ENCODE data around the gene ZP4.
"Not testable (repeated sequence)": the region's sequence is repeated elsewhere in the genome, so short reads cannot be mapped to it uniquely, and the experiment has no call there.

The ZP4 gene

DNA sequence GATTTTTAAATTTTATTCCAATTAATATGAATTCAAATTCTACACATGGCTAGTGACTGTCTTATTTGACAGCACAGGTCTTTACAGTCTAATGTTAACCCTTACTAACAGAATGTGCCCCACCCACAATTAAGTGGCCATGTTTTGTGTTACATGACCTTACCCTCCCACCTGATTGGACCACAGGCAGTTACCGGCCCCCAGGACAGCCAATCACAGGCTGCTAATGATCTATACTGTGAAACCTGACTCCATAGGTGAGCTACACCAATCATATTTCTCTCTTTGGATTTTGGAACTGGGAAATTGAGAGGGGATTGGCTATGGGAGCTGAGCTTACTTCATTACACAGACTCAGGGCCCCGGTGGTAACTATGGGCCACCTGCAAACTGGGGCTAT, 27.5 kb downstream of the ZP4 start:
- DNase-seq = no peak
- peaks cover 2% of the 10 kb centered on the region for H3K4me1 Mint-ChIP-seq (ENCODE audit: low read depth)
- no peaks in the 10 kb centered on the region for H3K9me3 Mint-ChIP-seq
- H3K36me3 Mint-ChIP-seq (ENCODE audit: low read depth) = no peaks in the 10 kb centered on the region
- peaks cover 9% of the 10 kb centered on the region for H3K27me3 Mint-ChIP-seq
- no peak overlapping the region for H3K27ac Mint-ChIP-seq
- H3K4me3 Mint-ChIP-seq = no peak overlapping the region

DNA sequence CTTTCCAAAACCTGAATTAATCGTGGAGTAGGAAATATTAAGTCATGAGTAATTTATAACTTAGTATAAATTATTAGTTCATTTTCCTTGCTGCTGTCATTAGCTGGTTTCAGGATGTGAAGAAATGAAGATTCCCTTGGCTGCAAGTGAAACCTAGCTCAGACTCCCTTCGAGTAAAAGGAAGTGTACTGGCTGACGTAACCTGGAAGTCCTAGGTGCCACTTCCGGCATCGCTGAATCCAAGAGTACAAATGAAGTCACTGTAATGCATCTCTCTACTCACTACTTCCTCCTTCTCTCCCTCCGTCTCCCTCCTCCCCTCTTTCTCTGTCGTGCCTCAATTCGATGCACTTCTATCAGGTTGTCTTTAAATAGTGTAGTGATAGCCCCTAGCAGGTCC, 28.8 kb downstream of the ZP4 start:
- DNase-seq = no peak
- Mint-ChIP-seq H3K4me3 (no peak overlapping the region), H3K27me3 (peaks cover 9% of the 10 kb centered on the region), H3K4me1 (ENCODE audit: low read depth) (peaks cover 2% of the 10 kb centered on the region), H3K9me3 (no peaks in the 10 kb centered on the region), H3K36me3 (ENCODE audit: low read depth) (no peaks in the 10 kb centered on the region), H3K27ac (no peak overlapping the region)

DNA sequence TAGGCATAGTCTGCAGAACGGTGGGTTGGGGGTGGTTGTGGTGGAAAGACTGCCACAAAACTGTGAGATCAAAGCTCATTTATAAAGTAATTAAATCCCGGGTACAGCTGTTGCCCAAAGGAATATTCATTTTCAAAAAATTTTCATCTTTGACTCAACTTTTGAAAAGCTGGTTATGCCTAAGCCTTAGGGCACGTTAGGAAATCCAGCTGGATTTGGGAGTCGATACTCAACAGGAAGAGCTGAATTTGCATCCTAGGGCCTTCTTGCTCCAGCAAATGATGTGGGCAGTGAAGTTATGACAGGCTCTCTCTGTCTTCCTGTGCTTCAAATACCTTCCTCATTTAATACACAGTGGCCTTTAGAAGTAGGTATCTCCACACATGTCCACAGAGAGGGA, 31.7 kb downstream of the ZP4 start:
- no peak for DNase-seq
- Mint-ChIP-seq H3K9me3 (no peaks in the 10 kb centered on the region), H3K36me3 (ENCODE audit: low read depth) (no peaks in the 10 kb centered on the region), H3K4me3 (no peak overlapping the region), H3K4me1 (ENCODE audit: low read depth) (no peaks in the 10 kb centered on the region), H3K27ac (no peak overlapping the region), H3K27me3 (peaks cover 9% of the 10 kb centered on the region)

DNA sequence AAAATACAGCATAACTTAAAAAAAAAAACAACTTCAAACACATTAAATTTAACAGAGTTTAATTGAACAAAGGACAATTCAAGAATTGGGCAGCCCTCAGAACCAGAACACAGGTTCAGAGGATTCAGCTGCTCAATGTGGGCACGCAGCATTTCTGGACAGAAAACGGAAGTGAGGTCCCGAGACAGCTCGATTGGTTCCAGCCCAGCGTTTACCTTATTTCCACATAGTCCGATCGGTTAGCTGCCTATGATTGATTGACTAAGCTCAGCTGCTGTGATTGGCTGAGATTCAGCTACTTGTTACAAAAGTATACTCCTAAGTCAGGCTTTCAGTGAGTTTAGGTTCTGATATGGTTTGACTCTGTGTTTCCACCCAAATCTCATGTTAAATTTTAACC, 33.3 kb downstream of the ZP4 start:
- Mint-ChIP-seq H3K27me3 (peaks cover 4% of the 10 kb centered on the region), H3K4me1 (ENCODE audit: low read depth) (no peaks in the 10 kb centered on the region), H3K4me3 (no peak overlapping the region), H3K36me3 (ENCODE audit: low read depth) (no peaks in the 10 kb centered on the region), H3K9me3 (no peaks in the 10 kb centered on the region), H3K27ac (no peak overlapping the region)
- no peak for DNase-seq

DNA sequence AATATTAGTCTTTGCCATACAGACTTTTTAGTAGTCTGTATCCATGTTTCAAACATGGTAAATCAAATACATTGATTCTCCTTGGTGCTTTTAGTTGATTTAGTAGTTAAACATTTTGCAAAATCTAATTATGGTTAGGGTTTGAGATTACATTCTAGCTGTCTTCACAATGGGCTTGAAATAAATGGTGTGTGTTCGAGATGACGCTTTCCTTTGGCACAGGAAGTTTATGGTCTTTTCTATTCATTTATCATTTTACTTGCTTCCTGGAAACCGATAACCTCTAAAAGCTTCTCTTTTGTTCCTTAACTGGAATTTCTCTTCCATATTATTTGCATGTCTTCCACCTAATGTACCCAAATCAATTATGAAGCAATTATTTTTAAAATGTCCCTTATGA, 38.4 kb downstream of the ZP4 start:
- no peaks in the 10 kb centered on the region for H3K9me3 Mint-ChIP-seq
- H3K27me3 Mint-ChIP-seq = peaks cover 4% of the 10 kb centered on the region
- no peak overlapping the region for H3K4me3 Mint-ChIP-seq
- no peaks in the 10 kb centered on the region for H3K36me3 Mint-ChIP-seq (ENCODE audit: low read depth)
- no peak overlapping the region for H3K27ac Mint-ChIP-seq
- H3K4me1 Mint-ChIP-seq (ENCODE audit: low read depth) = no peaks in the 10 kb centered on the region
- DNase-seq = no peak

DNA sequence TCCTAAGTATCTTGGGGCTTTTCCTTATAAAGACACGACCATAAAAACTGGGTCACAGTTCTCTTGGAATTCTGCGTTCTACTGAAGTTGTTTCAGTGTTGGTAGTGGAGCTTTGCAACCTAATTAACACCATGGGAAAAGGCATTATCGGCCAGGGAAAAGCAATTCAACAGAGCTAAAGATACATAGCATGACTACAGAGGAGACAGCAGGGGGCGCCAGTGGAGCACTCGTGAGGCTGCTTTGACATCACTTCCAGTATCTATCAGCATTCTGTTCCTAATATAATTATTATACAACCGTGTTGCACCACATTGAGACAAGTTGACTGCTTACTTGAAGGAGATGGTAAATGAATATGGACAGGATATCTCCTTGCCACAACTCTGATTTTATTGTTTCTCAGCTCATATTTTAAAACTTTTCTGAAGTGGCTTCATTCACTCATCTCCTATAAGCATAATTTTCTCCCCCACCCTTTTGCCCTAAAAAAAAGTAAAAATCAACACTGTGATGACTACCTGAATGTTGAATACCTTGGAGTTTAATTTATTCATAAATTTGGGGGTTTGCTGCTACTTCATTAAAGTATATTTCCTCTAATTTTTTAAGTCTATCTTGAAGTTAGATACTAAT, 39.4 kb downstream of the ZP4 start:
- Mint-ChIP-seq H3K27me3 (peaks cover 4% of the 10 kb centered on the region), H3K27ac (no peak overlapping the region), H3K36me3 (ENCODE audit: low read depth) (no peaks in the 10 kb centered on the region), H3K4me3 (no peak overlapping the region), H3K9me3 (no peaks in the 10 kb centered on the region), H3K4me1 (ENCODE audit: low read depth) (no peaks in the 10 kb centered on the region)
- no peak for DNase-seq

DNA sequence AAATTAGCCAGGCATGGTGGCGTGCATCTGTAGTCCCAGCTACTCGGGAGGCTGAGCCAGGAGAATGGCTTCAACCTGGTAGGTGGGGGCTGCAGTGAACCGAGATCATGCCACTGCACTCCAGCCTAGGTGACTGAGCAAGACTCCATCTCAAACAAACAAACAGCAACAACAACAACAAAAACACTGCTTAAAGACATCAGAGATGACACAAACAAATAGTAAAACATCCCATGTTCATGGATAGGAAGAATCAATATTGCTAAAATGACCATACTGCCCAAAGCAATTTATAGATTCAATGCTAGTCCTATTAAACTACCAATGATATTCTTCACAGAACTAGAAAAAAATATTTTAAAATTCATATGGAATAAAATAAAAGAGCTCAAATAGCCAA, 47.2 kb downstream of the ZP4 start:
- H3K36me3 Mint-ChIP-seq (ENCODE audit: low read depth); DNase-seq; H3K27me3 Mint-ChIP-seq; H3K4me1 Mint-ChIP-seq (ENCODE audit: low read depth); H3K4me3 Mint-ChIP-seq; H3K9me3 Mint-ChIP-seq; H3K27ac Mint-ChIP-seq: not testable (repeated sequence)

DNA sequence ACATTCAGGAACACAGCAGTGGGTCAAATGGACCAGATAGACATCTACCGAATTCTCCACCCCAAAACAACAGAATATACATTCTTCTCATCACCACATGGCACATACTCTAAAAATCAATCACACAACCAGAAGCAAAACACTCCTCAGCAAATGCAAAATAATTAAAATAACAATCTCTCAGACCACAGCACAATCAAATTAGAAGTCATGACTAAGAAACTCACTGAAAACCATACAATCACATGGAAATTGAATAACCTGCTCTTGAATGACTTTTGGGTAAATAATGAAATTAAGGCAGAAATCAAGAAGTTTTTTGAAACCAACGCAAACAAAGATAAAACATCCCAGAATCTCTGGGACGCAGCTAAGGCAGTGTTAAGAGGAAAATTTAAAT, 49.2 kb downstream of the ZP4 start:
- H3K4me3 Mint-ChIP-seq = no peak overlapping the region
- no peaks in the 10 kb centered on the region for H3K27me3 Mint-ChIP-seq
- H3K9me3 Mint-ChIP-seq = peaks cover 7% of the 10 kb centered on the region
- H3K27ac Mint-ChIP-seq = no peak overlapping the region
- H3K4me1 Mint-ChIP-seq (ENCODE audit: low read depth) = no peaks in the 10 kb centered on the region
- no peak for DNase-seq
- H3K36me3 Mint-ChIP-seq (ENCODE audit: low read depth) = no peaks in the 10 kb centered on the region

DNA sequence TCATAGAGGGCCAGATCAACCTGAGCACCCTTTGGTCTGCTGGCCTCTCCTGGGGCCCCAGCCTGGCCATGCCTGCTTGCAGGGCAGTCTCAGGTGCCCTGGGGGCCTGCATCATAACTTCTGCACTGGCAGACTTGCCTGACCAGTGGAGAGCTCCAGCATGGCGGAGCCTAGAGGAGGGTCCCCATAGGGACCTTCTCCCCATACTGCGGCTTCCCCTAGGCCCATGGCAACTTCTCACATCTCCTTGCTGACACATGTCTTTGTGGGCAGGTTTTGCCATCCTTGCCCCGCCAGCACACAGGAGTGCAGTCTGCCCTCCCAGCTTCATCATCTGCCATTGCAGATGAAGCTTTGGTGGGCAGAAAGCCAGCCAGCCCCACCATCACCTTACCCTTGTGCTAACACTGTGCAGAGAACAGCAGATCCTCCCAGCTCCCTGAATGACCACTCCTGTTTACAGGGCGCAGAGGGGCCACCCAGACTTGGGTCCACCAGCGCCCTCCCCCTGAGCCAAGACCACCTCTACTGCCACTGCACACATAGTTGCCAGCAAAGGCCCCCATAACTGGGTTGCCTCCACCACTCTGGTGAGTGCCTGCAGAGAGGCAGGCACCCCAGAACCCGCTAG, 51.7 kb downstream of the ZP4 start:
- H3K27ac Mint-ChIP-seq = no peak overlapping the region
- no peaks in the 10 kb centered on the region for H3K36me3 Mint-ChIP-seq (ENCODE audit: low read depth)
- DNase-seq = no peak
- H3K4me3 Mint-ChIP-seq = no peak overlapping the region
- H3K4me1 Mint-ChIP-seq (ENCODE audit: low read depth) = no peaks in the 10 kb centered on the region
- H3K9me3 Mint-ChIP-seq = peaks cover 7% of the 10 kb centered on the region
- H3K27me3 Mint-ChIP-seq = no peaks in the 10 kb centered on the region

DNA sequence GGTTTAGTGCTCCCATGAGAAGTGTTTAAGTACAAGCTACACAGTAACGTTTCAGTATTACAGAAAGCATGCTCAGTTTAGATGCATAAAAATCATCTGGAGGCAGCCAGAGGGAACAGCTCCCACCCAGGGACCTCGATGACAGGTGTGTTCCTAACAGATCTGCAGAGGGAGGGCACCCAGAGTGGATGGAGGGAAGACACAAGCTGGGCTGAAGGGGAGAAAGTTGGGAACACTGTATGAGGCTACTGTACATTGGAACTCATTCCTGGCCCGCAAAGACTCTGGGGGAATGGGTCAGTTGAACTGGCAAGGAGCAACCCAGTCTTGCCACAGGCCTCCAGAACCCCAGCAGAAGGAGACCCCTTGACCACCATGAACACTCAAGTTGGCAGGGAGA, 52.4 kb downstream of the ZP4 start:
- no peak for DNase-seq
- Mint-ChIP-seq H3K36me3 (ENCODE audit: low read depth) (no peaks in the 10 kb centered on the region), H3K9me3 (peaks cover 7% of the 10 kb centered on the region), H3K27me3 (no peaks in the 10 kb centered on the region), H3K27ac (no peak overlapping the region), H3K4me3 (no peak overlapping the region), H3K4me1 (ENCODE audit: low read depth) (no peaks in the 10 kb centered on the region)

DNA sequence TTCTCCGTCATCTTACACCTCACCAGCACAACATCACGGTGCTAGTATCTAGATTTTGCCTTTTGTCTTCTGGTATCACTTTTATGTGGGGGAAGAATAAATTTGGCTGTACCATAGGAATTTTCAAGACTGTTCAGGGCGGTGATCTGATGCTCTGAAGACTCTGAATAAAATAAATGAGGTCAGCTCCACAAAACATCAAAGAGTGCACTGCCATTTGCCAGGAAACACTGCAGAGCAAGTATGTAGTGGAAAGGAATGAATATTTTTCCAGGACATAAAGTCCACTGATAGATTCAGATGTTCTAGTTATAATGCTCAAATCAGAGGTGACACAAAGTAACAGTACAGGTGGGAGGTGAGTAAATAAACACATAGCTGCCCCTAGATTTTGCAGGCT, 56.3 kb downstream of the ZP4 start:
- Mint-ChIP-seq H3K9me3 (no peaks in the 10 kb centered on the region), H3K27me3 (no peaks in the 10 kb centered on the region), H3K36me3 (ENCODE audit: low read depth) (no peaks in the 10 kb centered on the region), H3K27ac (no peak overlapping the region), H3K4me1 (ENCODE audit: low read depth) (no peaks in the 10 kb centered on the region), H3K4me3 (no peak overlapping the region)
- no peak for DNase-seq

DNA sequence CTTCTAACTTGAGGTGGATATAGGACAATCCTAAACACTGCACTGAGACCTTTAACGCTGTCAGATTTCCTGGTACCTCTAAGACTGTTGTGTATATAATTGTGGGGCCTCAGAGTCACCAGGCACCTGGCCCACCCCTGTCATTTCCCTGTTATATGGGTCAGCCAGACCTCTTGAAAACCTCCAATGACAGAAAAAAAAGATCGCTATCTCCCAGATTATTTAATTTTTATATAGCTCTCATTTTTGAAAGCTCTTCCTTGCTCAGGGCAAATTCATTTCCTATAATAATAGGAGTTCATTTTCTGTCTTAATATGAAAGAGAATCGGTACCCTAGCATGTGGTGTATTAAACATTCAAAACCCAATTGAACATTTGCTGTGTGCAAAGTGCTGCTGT, 56.7 kb downstream of the ZP4 start:
- H3K4me1 Mint-ChIP-seq (ENCODE audit: low read depth) = no peaks in the 10 kb centered on the region
- no peak overlapping the region for H3K4me3 Mint-ChIP-seq
- H3K9me3 Mint-ChIP-seq = no peaks in the 10 kb centered on the region
- no peak for DNase-seq
- no peaks in the 10 kb centered on the region for H3K27me3 Mint-ChIP-seq
- H3K36me3 Mint-ChIP-seq (ENCODE audit: low read depth) = no peaks in the 10 kb centered on the region
- H3K27ac Mint-ChIP-seq = no peak overlapping the region

DNA sequence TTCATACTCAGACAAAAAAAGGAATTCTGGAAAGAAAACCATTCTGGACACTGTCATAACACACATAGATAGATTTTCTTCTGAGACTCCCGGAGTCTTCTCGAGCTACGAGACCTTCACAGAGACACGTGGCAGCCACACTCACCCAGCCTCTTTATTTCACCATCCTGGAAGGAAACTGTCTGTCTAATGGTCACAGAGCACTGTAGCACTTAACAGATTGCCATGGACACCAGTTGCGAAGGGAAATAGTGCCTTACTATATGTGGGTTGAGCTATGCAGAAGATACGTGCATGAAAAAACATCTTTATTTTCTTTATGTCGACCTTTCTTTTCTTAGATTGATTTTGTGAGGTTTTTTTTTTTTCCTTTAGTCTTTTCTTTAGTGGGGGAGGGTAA, 57.9 kb downstream of the ZP4 start:
- DNase-seq = no peak
- H3K27me3 Mint-ChIP-seq = no peaks in the 10 kb centered on the region
- no peak overlapping the region for H3K4me3 Mint-ChIP-seq
- H3K36me3 Mint-ChIP-seq (ENCODE audit: low read depth) = no peaks in the 10 kb centered on the region
- no peak overlapping the region for H3K27ac Mint-ChIP-seq
- no peaks in the 10 kb centered on the region for H3K4me1 Mint-ChIP-seq (ENCODE audit: low read depth)
- no peaks in the 10 kb centered on the region for H3K9me3 Mint-ChIP-seq
